GF-D8 (cell line): ENCODE data around the gene GHR.

Experiments used
- DNase-seq: peaks from one replicate; lab custom pipeline; 2025; lab: John Stamatoyannopoulos, UW

The GHR gene

DNA sequence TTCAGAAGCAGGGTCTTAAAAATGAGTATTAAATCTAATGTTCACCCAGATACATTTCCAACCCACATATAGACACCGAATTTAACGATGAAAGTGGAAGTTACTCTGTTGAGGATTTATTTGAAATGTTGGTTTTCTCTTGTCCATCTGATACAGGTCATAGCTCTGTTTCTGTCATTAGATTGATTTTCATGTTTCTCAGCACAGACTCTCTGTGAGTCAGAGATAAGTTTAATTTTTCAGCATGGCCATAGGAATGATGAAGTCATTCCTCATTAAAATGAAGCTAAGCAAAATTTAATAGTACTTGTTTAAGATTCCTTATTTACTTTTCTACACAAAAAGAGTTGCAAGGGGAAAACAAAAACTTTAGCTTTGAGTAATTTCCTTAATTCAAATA lies 38.8 kb downstream of the GHR start:
- no peak for DNase-seq

DNA sequence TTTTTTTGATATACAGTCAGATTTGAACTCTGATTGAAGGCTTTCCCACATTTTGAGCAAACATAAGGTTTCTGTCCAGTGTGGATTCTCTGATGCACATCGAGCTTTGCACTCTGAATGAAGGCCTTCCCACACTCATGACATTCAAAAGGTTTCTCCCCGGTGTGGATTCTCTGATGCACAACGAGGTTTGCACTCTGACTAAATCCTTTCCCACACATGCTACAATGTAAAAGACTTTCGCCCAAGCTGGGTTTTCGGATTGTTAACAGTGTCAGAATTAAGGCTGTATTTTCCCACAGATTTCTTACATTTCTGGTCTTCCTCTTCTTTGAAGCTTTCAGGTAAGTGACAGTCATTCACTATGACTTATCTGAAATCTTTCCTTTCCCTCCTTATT lies 44.3 kb downstream of the GHR start:
- DNase-seq: no peak

DNA sequence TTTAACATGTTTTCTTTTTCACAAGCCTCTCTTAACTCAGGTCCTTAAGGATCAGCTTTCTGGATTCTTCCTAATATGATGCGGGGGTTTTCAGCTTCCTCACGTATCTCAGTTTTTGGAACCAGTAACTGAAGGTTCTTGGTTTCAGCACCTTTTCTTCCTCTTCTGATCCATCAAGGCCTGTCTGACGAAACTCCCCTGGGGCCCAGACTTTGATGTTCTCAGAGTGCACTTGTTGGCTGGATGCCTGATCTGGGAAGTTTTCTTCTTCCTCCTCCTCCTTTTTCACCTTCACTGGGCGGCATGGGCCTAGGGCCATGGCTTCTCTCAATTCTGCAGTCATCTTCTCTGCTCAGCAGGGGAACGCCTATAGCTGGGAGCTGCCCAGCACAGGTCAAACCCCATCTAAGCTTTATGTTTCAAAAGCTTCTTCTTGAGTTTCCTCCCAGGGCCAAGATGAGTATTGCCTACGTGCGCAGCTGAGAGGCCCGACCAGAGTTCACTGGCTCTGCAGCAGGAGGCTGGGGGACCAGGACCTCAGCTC lies 44.8 kb downstream of the GHR start:
- no peak for DNase-seq

DNA sequence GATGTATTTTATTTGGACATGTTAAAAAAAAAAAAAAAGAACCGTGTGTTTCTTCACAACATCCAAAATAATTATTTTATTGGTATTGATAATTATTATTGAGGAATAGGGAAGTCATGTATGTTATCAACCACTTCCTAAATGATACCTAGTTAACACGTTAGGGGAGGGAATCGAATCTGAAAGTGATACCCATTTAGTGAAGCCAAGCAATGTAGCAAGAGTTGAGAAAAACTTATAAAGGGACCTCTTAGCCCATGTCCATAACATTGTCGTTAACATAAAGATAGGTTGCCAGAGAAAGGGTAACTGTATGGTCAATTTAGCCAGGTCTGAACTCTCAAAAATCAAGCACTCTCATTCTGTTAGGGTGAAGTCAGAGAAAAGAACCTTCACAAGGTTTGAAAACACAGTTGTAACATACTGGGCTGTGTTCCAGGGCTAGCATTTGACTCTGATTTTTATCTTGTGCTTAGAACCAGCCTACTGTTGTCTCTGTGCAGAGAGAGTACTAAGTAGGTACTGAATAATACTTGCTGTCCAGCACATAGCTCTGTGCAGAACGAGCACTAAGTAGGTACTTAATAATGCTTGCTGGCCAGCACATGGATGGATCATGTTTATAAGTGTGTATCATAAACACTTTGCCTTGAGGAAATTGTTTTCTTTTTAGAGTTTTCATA lies 60.4 kb downstream of the GHR start:
- no peak for DNase-seq

DNA sequence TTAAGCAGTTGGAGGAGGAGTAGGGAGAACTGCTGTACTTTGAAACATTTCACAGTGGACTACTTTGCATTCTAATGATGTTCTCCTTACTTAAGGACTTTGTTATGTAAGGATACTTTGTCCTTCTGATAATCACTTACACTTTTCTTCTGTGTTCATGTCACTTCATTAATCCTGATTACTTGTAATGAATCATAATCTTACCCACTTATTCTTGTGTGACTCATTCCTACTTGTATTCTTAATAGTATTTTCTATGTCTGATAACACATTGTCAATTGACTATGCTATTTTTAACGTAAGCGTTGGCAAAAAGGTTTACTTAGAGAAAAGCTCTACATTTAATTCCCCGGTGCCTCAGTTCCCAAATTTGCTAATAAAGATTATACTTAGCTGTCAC lies 63.8 kb downstream of the GHR start:
- DNase-seq: no peak

DNA sequence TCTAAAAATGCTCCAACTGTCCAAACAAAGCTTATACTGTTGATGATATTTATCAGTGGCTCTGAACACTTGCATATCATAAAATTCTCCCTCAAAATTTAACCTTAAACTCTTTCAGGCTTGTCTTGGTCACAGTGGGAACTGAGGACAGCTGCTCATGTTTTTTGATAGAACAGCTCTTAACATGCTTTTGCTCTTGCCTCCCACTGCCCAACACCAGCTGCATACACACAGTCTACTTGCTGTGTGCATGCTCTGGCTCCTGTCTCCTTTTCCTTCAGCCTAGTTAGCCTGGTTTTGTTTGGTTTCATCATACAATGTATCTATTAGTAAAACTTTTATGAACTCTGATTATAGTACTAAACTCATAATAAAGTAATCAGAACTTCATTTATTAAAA lies 64.6 kb downstream of the GHR start:
- DNase-seq: no peak

DNA sequence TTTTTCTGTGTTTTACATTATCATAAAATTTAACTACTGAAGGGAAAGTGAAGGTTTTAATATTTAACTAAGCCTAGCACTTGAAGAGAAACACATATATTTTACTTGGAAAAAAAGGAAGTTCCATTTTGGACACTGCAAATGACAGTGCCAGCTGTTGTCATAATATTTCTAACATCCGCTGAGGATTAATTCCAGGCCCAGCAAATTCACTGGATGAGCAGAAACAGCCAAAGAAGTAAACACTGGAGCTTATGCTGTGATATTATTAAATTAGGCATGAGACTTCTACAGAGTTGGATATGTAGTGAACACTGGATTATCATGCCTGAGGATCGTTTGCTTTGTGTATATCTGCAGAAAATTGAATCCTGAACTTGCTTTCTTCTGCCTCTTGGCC lies 67.6 kb downstream of the GHR start:
- DNase-seq: no peak

DNA sequence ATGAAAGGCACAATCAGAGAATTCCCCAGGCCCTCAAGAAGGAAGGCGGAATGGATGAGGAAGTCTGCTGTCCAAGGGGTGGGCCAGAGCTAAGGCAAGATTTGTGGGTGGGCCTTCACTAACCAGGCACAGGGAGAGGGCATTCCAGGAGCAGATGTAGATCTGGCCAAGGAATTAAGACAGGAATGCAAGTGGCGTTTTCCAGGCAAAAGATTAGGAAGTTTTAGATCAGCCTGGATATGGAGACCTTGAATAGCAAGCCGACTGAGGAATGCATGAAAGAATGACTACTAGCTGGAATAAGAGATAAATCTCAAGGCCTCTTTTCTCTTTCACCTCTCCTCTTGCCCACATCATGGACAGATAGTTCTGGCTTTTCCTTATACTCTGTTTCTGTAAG lies 68.5 kb downstream of the GHR start:
- DNase-seq: no peak

DNA sequence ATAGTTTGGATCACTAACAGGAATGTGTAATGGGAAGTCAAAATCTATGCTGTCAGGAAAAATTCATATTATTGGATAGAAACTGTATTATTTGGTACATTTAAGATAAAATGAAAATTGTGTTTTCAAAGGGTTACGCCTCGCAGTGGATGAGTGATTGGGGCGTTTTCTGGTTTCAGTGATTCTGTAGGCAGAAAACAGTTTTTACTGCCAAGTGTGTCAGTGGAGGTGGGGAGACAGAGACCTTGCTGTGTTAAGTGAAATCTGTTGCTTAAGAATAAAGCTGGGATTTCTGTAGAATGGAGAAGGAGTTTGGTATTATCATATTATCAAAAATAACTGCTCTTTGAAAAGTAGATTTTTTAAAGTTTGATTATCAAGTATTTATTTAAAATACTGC lies 69.7 kb downstream of the GHR start:
- no peak for DNase-seq

DNA sequence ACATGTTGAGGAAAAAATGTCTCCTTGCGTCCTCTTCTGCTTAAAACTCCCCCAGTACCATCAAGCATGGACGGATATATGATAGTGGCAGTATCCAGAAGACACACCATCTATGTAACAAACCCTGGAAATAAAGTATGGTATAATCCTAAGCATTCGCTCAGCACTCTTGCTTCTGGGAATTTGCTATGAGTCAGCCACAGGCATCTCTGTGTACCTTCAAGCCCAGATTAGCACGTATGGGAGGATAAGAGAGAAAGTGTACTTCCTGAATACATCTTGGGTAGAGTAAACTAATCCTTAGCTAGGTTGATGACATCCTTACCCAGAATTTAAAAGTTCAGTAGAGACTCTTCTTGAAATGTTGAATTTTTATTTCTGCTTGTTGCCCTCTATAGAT lies 71.2 kb downstream of the GHR start:
- DNase-seq: no peak

DNA sequence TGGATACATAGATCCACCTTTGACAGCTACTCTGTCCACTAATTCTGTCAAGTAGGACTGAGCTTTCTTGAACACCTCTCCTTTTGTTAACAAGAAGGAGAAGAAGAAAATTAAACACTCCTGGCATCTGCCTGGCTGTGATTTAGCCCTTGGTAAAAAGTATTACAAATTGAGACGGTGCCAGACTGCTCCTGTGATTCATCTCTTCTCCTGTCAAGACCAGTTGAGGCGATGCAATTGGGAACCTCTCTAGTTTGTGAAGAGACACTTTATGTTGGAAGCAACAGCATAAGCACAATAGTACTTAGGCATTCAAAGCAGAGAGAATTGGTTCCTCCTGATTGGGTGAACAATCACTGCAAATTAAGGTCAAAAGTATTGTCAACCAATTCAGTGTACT lies 72.7 kb downstream of the GHR start:
- no peak for DNase-seq

DNA sequence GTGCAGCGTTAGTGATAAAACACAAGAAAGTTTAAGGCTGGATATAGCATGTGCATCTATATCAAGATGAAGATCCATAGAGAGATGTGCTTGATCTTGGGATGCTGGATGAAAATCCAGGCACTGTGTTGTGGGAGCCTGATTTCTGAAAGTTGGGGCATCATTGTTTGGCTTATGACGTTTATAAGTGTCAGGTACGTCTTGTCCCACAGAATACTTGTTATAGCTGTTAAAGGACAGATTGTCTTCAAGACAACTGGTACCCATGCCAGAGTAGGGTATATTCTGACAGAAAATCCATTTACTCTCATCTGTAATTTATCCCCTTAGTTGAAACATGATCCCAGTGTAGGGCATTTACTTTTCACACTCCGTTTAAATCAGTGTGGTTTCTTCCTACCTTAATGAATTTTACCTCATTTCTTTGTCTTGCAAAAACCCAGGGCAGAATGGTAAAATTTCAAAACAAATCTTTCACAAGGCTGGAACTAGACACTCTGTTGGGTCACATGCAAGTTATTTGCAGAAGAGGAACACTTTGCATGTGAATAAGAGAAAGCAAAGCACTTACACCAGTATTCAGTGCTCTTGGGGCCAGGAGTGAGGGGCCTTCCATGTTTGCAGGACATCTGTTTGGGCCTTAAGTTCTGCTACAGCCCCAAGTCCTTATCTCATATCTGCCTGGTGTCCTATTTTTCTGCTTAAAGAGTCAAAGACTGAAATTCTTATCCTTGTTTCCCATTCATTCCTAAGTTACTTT lies 73.3 kb downstream of the GHR start:
- no peak for DNase-seq

DNA sequence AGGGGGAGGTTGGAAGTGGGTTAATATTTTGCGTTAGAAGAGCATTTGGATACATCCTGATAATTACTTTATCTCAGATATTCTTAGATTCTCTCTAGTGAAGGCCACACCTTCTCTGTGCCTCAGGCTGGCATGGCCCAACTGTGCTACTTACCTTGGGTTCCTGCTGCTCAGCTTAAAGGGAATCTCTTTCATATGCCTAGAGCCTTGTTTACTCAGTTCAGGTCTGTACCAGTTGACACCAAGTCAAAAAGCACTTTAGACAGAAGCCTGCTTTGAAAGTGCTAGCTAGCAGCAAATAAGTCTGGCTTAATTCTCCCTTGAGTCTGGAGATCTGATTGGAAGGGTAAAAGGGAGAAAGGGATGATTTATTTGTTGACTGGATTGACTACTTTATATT lies 74.8 kb downstream of the GHR start:
- DNase-seq: no peak

DNA sequence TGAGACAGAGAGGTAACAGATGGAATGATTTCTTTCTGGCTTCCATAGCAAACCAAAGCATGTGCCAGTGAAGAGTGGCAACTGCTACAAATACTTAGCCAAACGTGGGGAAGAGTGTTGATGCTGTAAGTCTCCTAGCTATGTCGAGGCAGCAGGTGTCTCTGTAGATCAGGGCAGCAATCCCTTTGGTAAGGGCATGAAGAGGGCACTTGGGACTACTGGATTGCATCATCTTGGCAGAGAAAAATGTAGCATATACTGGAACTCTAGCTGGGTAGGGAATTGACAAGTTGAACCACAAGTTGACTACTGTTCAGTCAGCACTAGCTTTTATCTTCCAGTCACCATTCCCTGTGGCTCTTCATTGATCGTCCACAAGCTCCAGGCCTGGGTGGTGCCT lies 75.8 kb downstream of the GHR start:
- DNase-seq: no peak

DNA sequence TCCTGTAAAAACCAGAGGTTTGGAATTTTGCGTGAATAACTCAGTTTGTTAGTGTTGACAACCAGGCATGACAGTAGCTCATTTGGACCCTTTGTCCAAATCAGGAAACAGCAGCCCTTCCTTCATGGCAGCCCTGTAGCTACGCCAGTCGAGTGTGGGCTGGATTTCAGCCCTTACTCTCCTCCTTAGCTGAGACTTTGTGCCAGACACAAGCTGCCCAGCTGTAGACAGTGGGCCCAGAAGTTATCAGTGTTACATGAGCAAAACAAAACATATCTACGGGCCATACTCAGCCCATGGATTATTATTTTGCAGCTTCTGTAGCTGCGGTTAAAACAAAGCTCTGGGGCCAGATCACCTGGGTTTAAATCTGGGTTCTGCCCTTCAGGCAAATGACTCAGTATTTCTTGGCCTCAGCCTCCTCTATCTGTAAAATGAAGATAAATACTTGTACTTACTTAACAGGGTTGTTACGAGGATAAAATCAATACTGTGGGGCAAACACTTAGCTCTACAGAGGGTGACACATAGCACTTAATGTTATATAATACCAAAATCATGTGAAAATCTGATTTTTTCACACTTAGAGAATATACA lies 76.9 kb downstream of the GHR start:
- DNase-seq: no peak

DNA sequence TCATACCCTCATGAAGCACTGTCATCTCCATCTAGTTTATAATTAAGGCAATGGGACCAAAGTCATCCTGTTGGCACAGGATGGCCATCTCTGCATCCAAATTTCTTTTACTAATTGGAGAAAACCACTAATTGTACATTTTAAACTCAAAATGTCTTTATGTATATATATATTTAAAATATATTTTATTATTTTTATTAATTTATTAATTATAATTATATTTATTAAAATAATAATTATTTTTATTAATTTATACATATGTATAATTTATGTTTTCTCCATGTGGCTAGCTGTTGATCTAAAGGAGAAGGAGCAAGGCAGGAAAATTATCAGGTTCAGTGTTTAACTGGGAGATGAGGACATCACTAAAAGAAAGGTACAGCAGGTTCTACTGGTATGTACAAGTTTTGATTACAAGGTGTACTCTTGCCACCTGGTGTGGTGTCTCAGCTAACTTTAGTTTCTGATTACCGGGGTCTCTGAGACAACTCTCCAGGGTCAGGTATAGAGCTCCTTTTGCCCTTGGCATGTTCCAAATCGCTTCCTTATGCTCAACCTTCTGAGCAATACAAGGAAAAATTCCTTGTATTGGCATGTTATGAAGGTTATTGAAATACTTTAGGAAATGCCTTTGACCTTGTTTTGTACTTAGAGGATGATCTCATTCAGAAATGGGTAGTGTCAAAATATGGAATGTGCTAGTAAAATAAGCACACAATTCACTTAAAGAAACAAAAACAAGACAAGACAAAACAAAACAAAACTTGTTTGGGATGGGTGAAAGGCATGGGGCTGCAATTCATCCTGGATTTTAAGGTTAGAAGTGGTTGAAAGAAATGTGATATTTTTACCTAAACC lies 79.6 kb downstream of the GHR start:
- no peak for DNase-seq

DNA sequence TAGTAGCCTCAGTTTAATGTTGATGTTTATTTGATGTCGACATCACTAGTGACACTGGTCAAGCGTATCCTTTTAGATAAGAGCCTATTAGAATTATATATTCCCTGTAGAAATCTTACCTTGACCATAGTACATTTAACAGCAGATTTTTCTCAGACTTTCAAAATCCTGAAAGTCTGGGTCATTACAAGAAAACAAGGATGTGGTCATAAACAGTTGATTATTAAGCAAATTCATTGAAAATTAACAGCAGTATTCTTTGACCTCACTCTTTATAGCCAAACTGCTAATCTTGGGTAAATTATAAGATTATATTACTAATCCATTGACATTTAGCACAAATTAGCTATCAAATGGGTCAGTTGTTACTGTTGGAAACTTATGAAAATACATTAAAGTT lies 83.4 kb downstream of the GHR start:
- DNase-seq: no peak

DNA sequence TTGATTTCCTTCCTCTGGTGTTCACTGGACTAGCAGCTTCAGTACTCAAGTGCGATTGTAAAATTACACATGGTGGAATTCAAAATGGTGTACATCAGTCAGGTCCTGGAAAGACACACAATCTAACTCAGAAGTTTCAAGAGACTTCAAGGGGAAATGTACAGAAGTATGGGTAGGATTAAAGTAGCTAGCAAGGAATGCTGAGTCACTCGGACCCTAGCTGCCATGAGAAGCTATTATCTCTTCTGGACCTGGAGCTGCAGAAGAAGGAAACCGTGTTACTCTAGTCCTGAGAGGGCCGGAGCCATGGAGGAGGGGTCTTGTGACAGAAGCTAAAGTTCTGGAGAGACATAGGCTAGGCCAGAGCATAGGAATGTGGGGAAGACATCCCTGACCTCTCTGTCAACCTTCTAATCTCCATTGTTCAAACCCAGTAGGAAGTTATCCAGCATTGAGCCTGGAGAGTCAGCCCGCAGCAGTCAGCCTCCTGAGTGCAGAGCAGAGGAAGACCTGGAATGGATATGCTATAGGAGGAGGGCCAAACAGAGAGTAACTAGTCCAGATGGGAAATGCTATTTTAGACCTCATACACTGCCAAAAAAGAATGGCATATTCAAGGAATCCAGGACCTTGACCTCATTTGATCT lies 84.3 kb downstream of the GHR start:
- DNase-seq: no peak

DNA sequence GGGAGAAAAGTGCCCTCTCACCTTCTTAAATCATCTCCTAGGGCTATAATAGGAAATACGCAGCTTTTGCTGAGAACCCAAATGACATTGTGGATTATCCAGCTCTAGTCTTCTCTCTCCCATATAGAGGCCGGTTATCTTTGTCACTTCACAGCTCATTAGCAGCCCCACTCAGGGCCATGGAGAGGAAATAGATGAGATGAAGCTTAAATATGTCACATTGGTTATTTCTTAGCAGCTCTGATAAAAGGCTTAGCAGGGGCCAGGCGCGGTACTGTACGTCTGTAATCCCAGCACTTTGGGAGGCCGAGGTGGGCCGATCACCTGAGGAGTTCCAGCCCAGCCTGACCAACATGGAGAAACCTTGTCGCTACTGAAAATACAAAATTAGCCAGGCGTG lies 90.0 kb downstream of the GHR start:
- no peak for DNase-seq

DNA sequence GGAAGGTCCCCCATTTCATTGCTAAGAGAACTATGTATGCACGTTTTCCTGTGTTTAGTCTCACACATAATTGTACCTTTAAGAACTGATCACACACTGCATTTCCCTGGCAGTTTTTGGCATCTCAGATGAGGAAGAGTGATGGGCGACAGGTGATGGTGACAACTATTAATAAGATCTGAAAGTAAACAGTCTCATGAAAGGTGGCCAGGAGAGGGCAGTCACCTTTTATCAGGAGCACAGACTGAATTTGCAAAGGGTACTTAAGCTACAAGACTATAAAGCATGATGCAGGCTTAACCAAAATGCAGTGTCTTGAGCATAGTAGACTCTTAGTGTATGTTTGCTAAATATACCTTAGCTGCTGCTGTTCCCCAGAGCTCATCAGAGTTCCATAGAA lies 91.5 kb downstream of the GHR start:
- DNase-seq: no peak

DNA sequence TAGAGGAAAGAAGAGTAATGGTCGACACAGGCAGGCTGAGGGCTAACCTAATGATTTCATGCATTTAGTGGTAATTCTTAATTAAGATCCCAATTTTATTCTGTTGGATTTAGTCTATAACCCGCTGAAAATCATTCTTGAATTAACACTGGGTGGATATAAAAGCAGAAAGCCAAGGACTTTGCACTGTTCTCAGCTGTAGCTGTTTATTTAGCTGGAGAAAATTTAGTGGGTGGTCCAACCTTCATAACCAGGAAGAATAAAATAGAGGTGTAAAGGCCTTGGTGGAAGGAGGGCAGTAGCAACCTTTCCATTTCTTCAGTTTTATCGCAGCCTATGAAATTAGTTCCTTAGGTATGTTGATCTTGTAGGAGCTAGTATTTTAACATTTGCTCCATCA lies 92.3 kb downstream of the GHR start:
- DNase-seq: no peak
